SU-DHL-6 (cell line): ENCODE data around the gene SCN4A.
"Not testable (repeated sequence)": the region's sequence is repeated elsewhere in the genome, so short reads cannot be mapped to it uniquely, and the experiment has no call there.

Source experiments
- H2AFZ ChIP-seq: fragments of 200-600 bp; sonication (generic); 2 replicates; pipeline ENCODE4 v1.6.1; 2014; ENCODE audit warnings: low read depth, mild to moderate bottlenecking, moderate library complexity, mixed read lengths, antibody characterized with exemption, low read length; ENCODE audit not compliant: severe bottlenecking
- H3F3A ChIP-seq: fragments of 200-600 bp; shearing (Covaris generic); 2 replicates; pipeline ENCODE4 v1.6.0; 2016; ENCODE audit warnings: antibody characterized with exemption, mild to moderate bottlenecking; ENCODE audit not compliant: insufficient read depth
- H3K27ac ChIP-seq: fragments of 200-600 bp; sonication (generic); 2 replicates; pipeline ENCODE4 v1.5.1; 2016; ENCODE audit warnings: low read depth, mild to moderate bottlenecking, low read length, moderate library complexity, mixed read lengths
- H3K27me3 ChIP-seq: fragments of 200-600 bp; sonication (generic), shearing (Covaris generic); 2 replicates; pipeline ENCODE4 v1.6.0; 2014; ENCODE audit warnings: mild to moderate bottlenecking, low read length
- H3K36me3 ChIP-seq: fragments of 200-600 bp; sonication (generic); 2 replicates; pipeline ENCODE4 v1.6.1; 2014; ENCODE audit warnings: mild to moderate bottlenecking, low read length, mixed read lengths
- H3K4me2 ChIP-seq: fragments of 300-600, 200-600 bp; shearing (Covaris generic), sonication (generic); 2 replicates; pipeline ENCODE4 v1.6.0; 2014; ENCODE audit warnings: low read length, low read depth, mild to moderate bottlenecking; ENCODE audit not compliant: poor library complexity, severe bottlenecking
- H3K4me3 ChIP-seq: fragments of 200-600 bp; sonication (generic); 2 replicates; pipeline ENCODE4 v1.5.1; 2014; ENCODE audit warnings: antibody characterized with exemption, low read length, mild to moderate bottlenecking, mixed read lengths; ENCODE audit not compliant: insufficient read depth, poor library complexity, severe bottlenecking
- H3K79me2 ChIP-seq: fragments of 200-600 bp; sonication (generic); 2 replicates; pipeline ENCODE4 v1.6.1; 2014; ENCODE audit warnings: mild to moderate bottlenecking, low read length, moderate library complexity; ENCODE audit not compliant: insufficient read depth
- H3K9ac ChIP-seq: fragments of 200-600 bp; sonication (generic); 2 replicates; pipeline ENCODE4 v1.7.0; 2014; ENCODE audit warnings: mild to moderate bottlenecking, low read length
- H3K9me2 ChIP-seq: fragments of 200-600 bp; sonication (generic); replicated peaks from 2 replicates; pipeline ENCODE4 v1.6.1; 2014; ENCODE audit warnings: low read length; ENCODE audit not compliant: insufficient read depth
- H3K9me3 ChIP-seq: fragments of 200-600 bp; sonication (generic); 2 replicates; pipeline ENCODE4 v1.6.1; 2014; ENCODE audit warnings: low read length, mixed read lengths; ENCODE audit not compliant: insufficient read depth
- H4K20me1 ChIP-seq: fragments of 200-600 bp; sonication (generic); 2 replicates; pipeline ENCODE4 v1.6.1; 2014; ENCODE audit warnings: low read depth, mild to moderate bottlenecking, antibody characterized with exemption, low read length, moderate library complexity, mixed read lengths
- EZH2phosphoT487 ChIP-seq: fragments of 200-600 bp; sonication (generic), shearing (Covaris generic); conservative IDR thresholded peaks from 2 replicates; pipeline ENCODE4 v1.6.1; 2018; ENCODE audit warnings: mild to moderate bottlenecking, antibody characterized with exemption, low read length, moderate library complexity, mixed read lengths
- TF ChIP-seq, protein P1 (sequence below): fragments of 200-600 bp; sonication (generic); IDR thresholded peaks from one replicate; pipeline ENCODE4 v1.5.1; 2017; ENCODE audit warnings: antibody characterized with exemption, mild to moderate bottlenecking, low read length, moderate library complexity; ENCODE audit not compliant: insufficient read depth, poor library complexity, severe bottlenecking

Gene SCN4A

DNA sequence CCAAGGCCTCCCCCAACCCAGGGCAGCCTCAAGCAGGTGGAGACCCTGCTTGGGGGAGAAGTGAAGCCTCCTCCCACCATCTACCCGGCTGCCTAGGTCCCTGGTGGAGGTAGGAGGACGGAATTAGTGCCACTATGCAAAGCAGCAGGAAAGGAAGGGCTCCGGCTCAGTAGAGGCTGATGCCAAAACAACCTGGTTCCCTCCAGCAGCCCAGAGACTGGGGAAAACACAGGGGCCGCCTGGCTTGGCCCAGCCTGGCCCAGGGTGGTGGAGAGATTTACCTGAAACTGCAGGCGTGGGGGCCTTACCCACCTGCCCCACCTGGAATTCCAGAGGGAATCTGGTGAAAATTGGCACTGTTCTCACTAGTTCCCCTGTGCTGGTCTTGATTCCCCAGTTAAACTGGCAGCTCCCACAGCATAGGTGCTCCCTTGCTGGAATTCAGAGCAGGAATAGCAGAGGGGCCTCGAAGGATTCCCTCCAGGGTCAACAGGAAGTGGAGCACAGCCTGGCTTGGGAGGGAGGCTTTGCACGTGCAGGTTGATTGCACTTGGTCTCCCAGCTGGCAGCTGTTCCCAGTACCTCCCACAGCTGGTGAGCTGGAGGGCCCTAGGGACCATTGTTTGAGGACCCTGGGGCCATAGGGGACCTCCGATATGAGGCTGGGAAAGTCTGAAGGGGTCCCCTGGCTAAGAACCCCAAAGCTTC lies 45.1 kb downstream of the SCN4A start:
- Histone ChIP-seq H3K36me3 (peaks cover 7% of the 10 kb centered on the region; the same call in 1 of the 2 replicates), H3K27me3 (no peaks in the 10 kb centered on the region), H3K79me2 (peaks cover 29% of the 10 kb centered on the region), H2AFZ (no peak overlapping the region), H3F3A (peaks cover 80% of the 10 kb centered on the region), H3K4me2 (peak overlapping the region; percentile 89), H3K27ac (peak overlapping the region; percentile 98), H3K9me2 (no peaks in the 10 kb centered on the region), H3K9ac (peak overlapping the region; percentile 100), H4K20me1 (no peaks in the 10 kb centered on the region), H3K9me3 (no peaks in the 10 kb centered on the region), H3K4me3 (peak overlapping the region; percentile 33)
- TF ChIP-seq, protein P1, sequence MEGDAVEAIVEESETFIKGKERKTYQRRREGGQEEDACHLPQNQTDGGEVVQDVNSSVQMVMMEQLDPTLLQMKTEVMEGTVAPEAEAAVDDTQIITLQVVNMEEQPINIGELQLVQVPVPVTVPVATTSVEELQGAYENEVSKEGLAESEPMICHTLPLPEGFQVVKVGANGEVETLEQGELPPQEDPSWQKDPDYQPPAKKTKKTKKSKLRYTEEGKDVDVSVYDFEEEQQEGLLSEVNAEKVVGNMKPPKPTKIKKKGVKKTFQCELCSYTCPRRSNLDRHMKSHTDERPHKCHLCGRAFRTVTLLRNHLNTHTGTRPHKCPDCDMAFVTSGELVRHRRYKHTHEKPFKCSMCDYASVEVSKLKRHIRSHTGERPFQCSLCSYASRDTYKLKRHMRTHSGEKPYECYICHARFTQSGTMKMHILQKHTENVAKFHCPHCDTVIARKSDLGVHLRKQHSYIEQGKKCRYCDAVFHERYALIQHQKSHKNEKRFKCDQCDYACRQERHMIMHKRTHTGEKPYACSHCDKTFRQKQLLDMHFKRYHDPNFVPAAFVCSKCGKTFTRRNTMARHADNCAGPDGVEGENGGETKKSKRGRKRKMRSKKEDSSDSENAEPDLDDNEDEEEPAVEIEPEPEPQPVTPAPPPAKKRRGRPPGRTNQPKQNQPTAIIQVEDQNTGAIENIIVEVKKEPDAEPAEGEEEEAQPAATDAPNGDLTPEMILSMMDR, result no peak
- no peak for TF ChIP-seq EZH2phosphoT487

DNA sequence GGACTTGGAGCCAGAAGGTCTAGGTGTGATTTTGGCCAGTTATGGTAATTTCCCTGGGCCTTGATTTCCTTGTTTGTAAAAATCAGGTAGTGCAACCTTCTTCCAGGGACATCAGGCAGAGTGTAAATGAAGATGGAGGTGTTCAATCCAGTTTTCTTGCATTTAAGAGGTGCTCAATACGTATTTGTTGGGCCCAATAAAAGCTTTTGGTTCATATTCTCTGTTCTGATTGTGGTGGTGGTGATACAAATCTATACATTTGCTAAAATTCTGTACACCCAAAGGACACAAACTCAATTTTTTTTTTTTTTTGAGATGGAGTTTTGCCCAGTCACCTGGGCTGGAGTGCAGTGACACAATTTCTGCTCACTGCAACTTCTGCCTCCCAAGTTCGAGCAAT lies 46.6 kb downstream of the SCN4A start:
- H3K9ac ChIP-seq, result peak overlapping the region; percentile 41
- TF ChIP-seq, protein P1, result no peak
- no peak for TF ChIP-seq EZH2phosphoT487
- no peaks in the 10 kb centered on the region for H4K20me1 ChIP-seq
- peaks cover 17% of the 10 kb centered on the region for H3K79me2 ChIP-seq
- no peak overlapping the region for H2AFZ ChIP-seq
- H3K27me3 ChIP-seq, result no peaks in the 10 kb centered on the region
- no peak overlapping the region for H3K4me3 ChIP-seq
- peaks cover 5% of the 10 kb centered on the region; the same call in 1 of the 2 replicates for H3K36me3 ChIP-seq
- H3K9me3 ChIP-seq, result no peaks in the 10 kb centered on the region
- peak overlapping the region; percentile 98 for H3K27ac ChIP-seq
- no peaks in the 10 kb centered on the region for H3K9me2 ChIP-seq
- H3K4me2 ChIP-seq, result peak overlapping the region; percentile 89
- H3F3A ChIP-seq, result peaks cover 73% of the 10 kb centered on the region

DNA sequence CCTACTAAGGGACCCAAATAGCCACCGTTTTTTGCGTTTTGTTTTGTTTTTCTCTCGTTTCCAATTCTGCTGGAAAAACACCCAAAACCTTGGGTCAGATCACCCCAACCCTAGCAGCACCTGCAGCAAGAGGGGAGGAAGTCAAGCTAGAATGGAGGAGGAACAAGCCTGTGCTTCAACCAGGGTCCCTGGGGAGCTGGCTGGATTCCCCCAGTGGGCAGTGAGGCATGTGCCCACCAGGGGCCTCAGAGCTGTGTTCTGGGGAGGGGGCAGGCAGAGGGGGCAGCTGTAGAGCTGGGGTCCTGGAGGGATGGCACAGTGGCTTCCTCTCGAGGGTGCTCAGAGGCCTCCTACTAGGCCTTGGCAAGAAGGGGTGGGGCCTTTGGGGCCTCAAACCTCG lies 47.1 kb downstream of the SCN4A start:
- no peaks in the 10 kb centered on the region; the same call in 1 of the 2 replicates for H3K36me3 ChIP-seq
- H4K20me1 ChIP-seq, result no peaks in the 10 kb centered on the region
- no peaks in the 10 kb centered on the region for H3K27me3 ChIP-seq
- no peaks in the 10 kb centered on the region for H3K9me3 ChIP-seq
- no peak overlapping the region for H3K4me3 ChIP-seq
- H2AFZ ChIP-seq, result no peak overlapping the region
- H3K4me2 ChIP-seq, result peak overlapping the region; percentile 89
- peaks cover 71% of the 10 kb centered on the region for H3F3A ChIP-seq
- peak overlapping the region; percentile 41 for H3K9ac ChIP-seq
- TF ChIP-seq, protein P1, result no peak
- no peak for TF ChIP-seq EZH2phosphoT487
- H3K79me2 ChIP-seq, result peaks cover 11% of the 10 kb centered on the region
- H3K27ac ChIP-seq, result peak overlapping the region; percentile 98
- H3K9me2 ChIP-seq, result no peaks in the 10 kb centered on the region

DNA sequence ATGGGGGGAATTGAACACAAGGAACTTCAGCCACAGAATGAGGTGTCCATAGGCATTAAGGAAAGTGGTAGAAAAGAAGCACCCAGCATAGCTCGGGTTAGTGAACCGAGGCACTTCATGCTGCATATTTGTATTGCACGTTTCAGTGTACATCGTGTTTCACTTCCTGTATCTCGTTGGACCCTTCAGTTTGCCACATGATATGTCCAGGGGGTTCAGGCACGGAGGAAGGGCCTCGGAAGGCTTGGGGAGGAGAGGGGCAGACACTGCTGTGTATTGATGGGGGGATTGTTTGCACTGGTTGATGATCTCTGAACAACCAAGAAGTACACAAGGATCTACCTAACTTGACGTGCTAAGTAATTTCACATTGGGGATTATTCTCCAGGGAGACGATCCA lies 50.3 kb downstream of the SCN4A start:
- Histone ChIP-seq H3K9ac (peak overlapping the region; percentile 45), H3F3A (peaks cover 52% of the 10 kb centered on the region), H3K27ac (peak overlapping the region; percentile 98), H3K4me2 (peak overlapping the region; percentile 47)
- not testable (repeated sequence) for H3K9me2 ChIP-seq, H3K27me3 ChIP-seq, H3K36me3 ChIP-seq, H4K20me1 ChIP-seq, H3K79me2 ChIP-seq, H2AFZ ChIP-seq, H3K4me3 ChIP-seq, H3K9me3 ChIP-seq

- Histone ChIP-seq H3K9ac (peak overlapping the region; percentile 52), H3K27ac (peak overlapping the region; percentile 91), H2AFZ (peak overlapping the region; percentile 59), H3F3A (peaks cover 37% of the 10 kb centered on the region), H3K4me2 (peak overlapping the region; percentile 65)
- H3K36me3 ChIP-seq, H4K20me1 ChIP-seq, H3K27me3 ChIP-seq, H3K79me2 ChIP-seq, H3K9me3 ChIP-seq, H3K9me2 ChIP-seq, H3K4me3 ChIP-seq: not testable (repeated sequence)
Observed at GRCh38 chr17:63920779-63921178, 51.9 kb downstream of the SCN4A start.
